HL-60 (cell line): ENCODE measurements around the gene GPR37.

ENCODE experiments used
- DNase-seq, 2 experiments: peaks; one replicate each; pipeline ENCODE4 v3.0.0-alpha.2; 2010 to 2020; ENCODE audit warnings: low read depth in 1 of 2, low spot score in 1 of 2
- H3K27ac ChIP-seq: fragments of 250-450 bp; sonication (Bioruptor Pico); replicated peaks from 2 replicates; pipeline ENCODE4 v1.5.1; 2020; ENCODE audit warnings: mild to moderate bottlenecking, moderate library complexity
- H3K27me3 ChIP-seq: fragments of 250-450 bp; sonication (Bioruptor Pico); 2 replicates; pipeline ENCODE4 v1.5.1; 2021; ENCODE audit warnings: mild to moderate bottlenecking, moderate library complexity; ENCODE audit not compliant: insufficient read depth, poor library complexity, severe bottlenecking
- H3K4me3 ChIP-seq: replicated peaks from 2 replicates; pipeline ENCODE4 v1.5.1; 2011; ENCODE audit warnings: mild to moderate bottlenecking, control low read depth, low read length; ENCODE audit not compliant: insufficient read depth
- CTCF ChIP-seq: IDR thresholded peaks from one replicate; pipeline ENCODE4 v1.5.1; 2011; ENCODE audit warnings: low read length, control low read depth, inconsistent platforms; ENCODE audit not compliant: insufficient read depth
- GABPA ChIP-seq: IDR thresholded peaks from 2 replicates; pipeline ENCODE4 v1.6.1; 2012; ENCODE audit warnings: low read depth
- POLR2AphosphoS5 ChIP-seq: IDR thresholded peaks from 2 replicates; pipeline ENCODE4 v1.6.1; 2012; ENCODE audit warnings: low read depth
- REST ChIP-seq: IDR thresholded peaks from 2 replicates; pipeline ENCODE4 v1.6.1; 2012; ENCODE audit warnings: low read depth; ENCODE audit not compliant: insufficient replicate concordance
- SPI1 ChIP-seq: IDR thresholded peaks from 2 replicates; pipeline ENCODE4 v1.6.1; 2012; ENCODE audit warnings: low read depth, mild to moderate bottlenecking, borderline replicate concordance

GPR37 gene

DNA sequence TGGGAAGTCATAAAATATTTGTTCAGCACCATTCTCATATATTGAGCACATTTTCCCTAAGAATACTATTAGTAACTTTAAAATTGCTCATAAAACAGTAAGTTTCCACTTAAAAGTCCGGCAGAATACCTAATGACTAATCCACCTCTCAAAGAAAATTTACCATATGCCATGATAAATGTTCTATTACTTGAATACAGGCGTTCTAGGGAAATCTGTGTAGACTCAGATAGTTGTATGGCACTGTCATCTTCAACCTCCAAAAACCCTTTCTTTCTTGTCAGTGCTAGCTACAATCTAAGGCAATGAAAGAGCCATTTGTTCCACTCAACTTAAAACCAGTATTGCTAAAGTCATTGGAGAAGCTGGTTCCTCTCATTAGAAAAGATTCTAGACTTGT is 7.3 kb downstream of the GPR37 start:
- Histone ChIP-seq H3K27ac (no peak overlapping the region), H3K4me3 (no peak overlapping the region), H3K27me3 (no peaks in the 10 kb centered on the region)
- DNase-seq = no peak
- TF ChIP-seq CTCF (no peak), POLR2AphosphoS5 (no peak), REST (no peak), GABPA (no peak), SPI1 (no peak)

- no peaks in the 10 kb centered on the region for H3K27me3 ChIP-seq
- TF ChIP-seq GABPA (no peak), POLR2AphosphoS5 (no peak), SPI1 (no peak), CTCF (no peak), REST (no peak)
- no peak overlapping the region for H3K27ac ChIP-seq
- no peak overlapping the region for H3K4me3 ChIP-seq
- no peak for DNase-seq
Measured at GRCh38 chr7:124754576-124755268, 10.9 kb downstream of the GPR37 start.

- Histone ChIP-seq H3K27ac (no peak overlapping the region), H3K4me3 (no peak overlapping the region)
Measured at GRCh38 chr7:124752310-124752709, 13.3 kb downstream of the GPR37 start.

More at GRCh38 chr7:124752310-124752709, 13.3 kb downstream of the GPR37 start:
- no peak for DNase-seq
- no peak for TF ChIP-seq SPI1
- no peak for TF ChIP-seq POLR2AphosphoS5
- TF ChIP-seq REST = no peak
- TF ChIP-seq GABPA = no peak
- TF ChIP-seq CTCF = no peak
- no peaks in the 10 kb centered on the region for H3K27me3 ChIP-seq
